22Rv1 (cell line): ENCODE measurements around the gene RASGEF1B.

Experiments
- ZFX ChIP-seq: fragments of 450-650 bp; IDR thresholded peaks from 2 replicates; pipeline ENCODE4 v1.6.1; 2017; ENCODE audit warnings: antibody characterized with exemption, borderline replicate concordance
- TF ChIP-seq, protein P1 (sequence below): fragments of 450-650 bp; IDR thresholded peaks from 2 replicates; pipeline ENCODE4 v1.5.1; 2017; ENCODE audit warnings: mild to moderate bottlenecking

GRCh38 chr4:81432825-81433224 is 38.9 kb downstream of the RASGEF1B start:
- TF ChIP-seq, protein P1, sequence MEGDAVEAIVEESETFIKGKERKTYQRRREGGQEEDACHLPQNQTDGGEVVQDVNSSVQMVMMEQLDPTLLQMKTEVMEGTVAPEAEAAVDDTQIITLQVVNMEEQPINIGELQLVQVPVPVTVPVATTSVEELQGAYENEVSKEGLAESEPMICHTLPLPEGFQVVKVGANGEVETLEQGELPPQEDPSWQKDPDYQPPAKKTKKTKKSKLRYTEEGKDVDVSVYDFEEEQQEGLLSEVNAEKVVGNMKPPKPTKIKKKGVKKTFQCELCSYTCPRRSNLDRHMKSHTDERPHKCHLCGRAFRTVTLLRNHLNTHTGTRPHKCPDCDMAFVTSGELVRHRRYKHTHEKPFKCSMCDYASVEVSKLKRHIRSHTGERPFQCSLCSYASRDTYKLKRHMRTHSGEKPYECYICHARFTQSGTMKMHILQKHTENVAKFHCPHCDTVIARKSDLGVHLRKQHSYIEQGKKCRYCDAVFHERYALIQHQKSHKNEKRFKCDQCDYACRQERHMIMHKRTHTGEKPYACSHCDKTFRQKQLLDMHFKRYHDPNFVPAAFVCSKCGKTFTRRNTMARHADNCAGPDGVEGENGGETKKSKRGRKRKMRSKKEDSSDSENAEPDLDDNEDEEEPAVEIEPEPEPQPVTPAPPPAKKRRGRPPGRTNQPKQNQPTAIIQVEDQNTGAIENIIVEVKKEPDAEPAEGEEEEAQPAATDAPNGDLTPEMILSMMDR = no peak
- TF ChIP-seq ZFX = no peak
